ENCODE data around the gene CCDC86.

CCDC86 gene

DNA sequence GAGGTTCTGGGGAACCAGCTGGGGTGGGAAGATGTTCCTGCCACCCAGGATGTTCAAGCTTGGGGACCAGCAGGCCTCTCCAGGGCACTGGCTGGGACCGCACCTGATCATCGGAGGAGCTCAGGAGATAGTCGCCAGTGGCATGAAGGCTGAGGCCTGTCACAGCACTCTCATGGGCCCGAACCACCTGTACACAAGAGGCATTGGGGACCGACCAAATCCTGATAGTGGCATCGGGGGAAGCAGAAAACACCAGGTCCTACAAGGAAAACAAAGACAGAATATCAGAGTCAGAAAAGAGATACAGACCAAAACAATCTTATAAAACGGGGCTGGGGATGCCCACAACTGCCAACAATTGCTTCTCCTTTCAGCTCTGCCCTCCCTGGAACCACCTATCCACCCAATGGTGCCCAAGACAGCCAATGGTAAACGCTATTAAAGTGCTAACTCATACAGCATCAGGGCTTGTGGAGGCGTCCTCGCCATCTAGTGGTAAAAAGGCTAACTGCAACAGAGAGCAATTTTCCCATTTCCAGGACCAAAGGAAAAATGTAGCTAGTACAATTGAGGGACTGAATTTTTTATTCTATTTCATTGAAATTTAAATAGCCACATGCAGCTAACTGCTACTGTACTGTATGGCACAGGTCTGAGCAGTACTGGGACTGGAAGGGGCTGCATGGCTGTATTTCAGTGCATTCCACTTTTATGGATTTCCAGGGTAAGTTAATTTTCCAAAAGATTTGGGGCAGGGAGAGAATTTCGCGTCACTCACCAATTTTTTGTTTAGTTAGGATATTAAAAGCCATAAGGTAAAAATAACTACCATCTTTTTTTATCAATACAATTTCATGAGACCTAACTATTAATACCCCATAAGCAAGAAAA is 57.4 kb downstream of the CCDC86 start:
- DNase-seq: peak; percentile 45 to 64

- no peak for DNase-seq
These were observed 58.1 kb downstream of the CCDC86 start for GRCh38 chr11:60899977-60900376.
